H1 (cell line): ENCODE data around the gene STH. TPM values are rescaled to one million over a fixed set of nuclear protein-coding genes. Genes with fewer than 3 reads are reported as not detected.

Experiments
- CTCF ChIA-PET: fragments of 300-600 bp; sonication (Branson Sonifier 250); formaldehyde crosslinking; loops from one replicate; lab custom pipeline; 2021; ENCODE audit not compliant: partially characterized antibody; lab: Charles Lee
- POLR2A ChIA-PET: fragments of 300-600 bp; sonication (Branson Sonifier 250); formaldehyde crosslinking; loops from one replicate; lab custom pipeline; 2021; ENCODE audit warnings: inconsistent platforms; ENCODE audit not compliant: partially characterized antibody; lab: Charles Lee
- DNase-seq, 2 experiments: peaks; one replicate each; pipeline versions ENCODE4 v3.0.0 to v3.0.0-alpha.2; 2010 to 2022; ENCODE audit warnings: low spot score in 2 of 2, low read depth in 1 of 2, mixed read lengths in 1 of 2
- FAIRE-seq: peaks from 2 replicates; lab custom pipeline; 2011; peaks lifted over from hg19 to GRCh38; lab: Jason Lieb, UNC
- H2AFZ ChIP-seq: 2 replicates; pipeline ENCODE4 v1.8.1; 2012; ENCODE audit warnings: low read length, inconsistent platforms
- H2AK5ac ChIP-seq: 2 replicates; pipeline ENCODE4 v1.6.1; 2013; ENCODE audit warnings: low read depth, low read length
- H2BK120ac ChIP-seq: replicated peaks from 2 replicates; pipeline ENCODE3; 2013; ENCODE audit warnings: low read depth, low read length, inconsistent platforms
- H2BK12ac ChIP-seq: 2 replicates; pipeline ENCODE4 v1.6.1; 2013; ENCODE audit warnings: low read depth, low read length
- H2BK15ac ChIP-seq: 2 replicates; pipeline ENCODE4 v1.6.1; 2013; ENCODE audit warnings: low read length
- H2BK20ac ChIP-seq: 2 replicates; pipeline ENCODE4 v1.6.1; 2013; ENCODE audit warnings: low read length
- H2BK5ac ChIP-seq: 2 replicates; pipeline ENCODE4 v1.6.1; 2013; ENCODE audit warnings: low read depth, low read length
- H3K14ac ChIP-seq: 2 replicates; pipeline ENCODE4 v1.6.1; 2013; ENCODE audit warnings: inconsistent platforms; ENCODE audit not compliant: insufficient read length
- H3K18ac ChIP-seq: 2 replicates; pipeline ENCODE4 v1.6.1; 2013; ENCODE audit warnings: low read length; ENCODE audit errors: extremely low read depth
- H3K23ac ChIP-seq: 2 replicates; pipeline ENCODE4 v1.6.1; 2013; ENCODE audit warnings: inconsistent platforms; ENCODE audit not compliant: insufficient read length
- H3K23me2 ChIP-seq: 2 replicates; pipeline ENCODE4 v1.6.1; 2013; ENCODE audit warnings: low read depth, low read length
- H3K27ac ChIP-seq: 2 replicates; pipeline ENCODE4 v1.6.1; 2011; ENCODE audit warnings: low read depth, low read length, inconsistent platforms
- H3K27me3 ChIP-seq, 4 experiments: replicated peaks in 1 of 4; 1 replicate in 1 of 4; 2 replicates in 3 of 4; pipeline versions ENCODE4 v1.6.1 to v1.8.1; 2011 to 2013; ENCODE audit warnings: low read length in 3 of 4, mild to moderate bottlenecking in 3 of 4, inconsistent platforms in 2 of 4, mixed read lengths in 2 of 4, moderate library complexity in 1 of 4; ENCODE audit not compliant: control insufficient read depth in 3 of 4, insufficient read depth in 3 of 4; ENCODE audit errors: extremely low read depth in 1 of 4
- H3K36me3 ChIP-seq, 4 experiments: 2 replicates each; pipeline versions ENCODE4 v1.6.1 to v1.8.1; 2011 to 2013; ENCODE audit warnings: mild to moderate bottlenecking in 4 of 4, low read length in 3 of 4, moderate library complexity in 2 of 4, control low read depth in 1 of 4, inconsistent platforms in 1 of 4; ENCODE audit not compliant: insufficient read depth in 4 of 4, control insufficient read depth in 2 of 4
- H3K4ac ChIP-seq: replicated peaks from 2 replicates; pipeline ENCODE3; 2013; ENCODE audit warnings: low read length, low read depth, mixed read lengths, inconsistent platforms; ENCODE audit not compliant: insufficient read length
- H3K4me1 ChIP-seq, 4 experiments: replicated peaks in 1 of 4; 1 replicate in 1 of 4; 2 replicates in 3 of 4; pipeline versions ENCODE4 v1.6.1 to v1.8.1; 2011 to 2013; ENCODE audit warnings: low read length in 3 of 4, inconsistent platforms in 2 of 4, mixed read lengths in 1 of 4; ENCODE audit not compliant: insufficient read depth in 4 of 4, control insufficient read depth in 3 of 4
- H3K4me2 ChIP-seq, 2 experiments: 2 replicates each; pipeline versions ENCODE4 v1.6.1 to v1.8.1; 2011 to 2013; ENCODE audit warnings: low read depth in 2 of 2, low read length in 2 of 2, control low read depth in 1 of 2, inconsistent platforms in 1 of 2, mild to moderate bottlenecking in 1 of 2; ENCODE audit not compliant: insufficient read depth in 1 of 2
- H3K4me3 ChIP-seq, 4 experiments: fragments of 200-600, 300-600 bp in 1 of 4; sonication (generic), shearing (Covaris generic), sonication (Bioruptor Twin) in 1 of 4; 2 replicates each; pipeline versions ENCODE4 v1.5.1 to v1.8.1; 2011 to 2016; ENCODE audit warnings: low read length in 4 of 4, low read depth in 3 of 4, control low read depth in 2 of 4, inconsistent platforms in 2 of 4, mild to moderate bottlenecking in 2 of 4, mixed read lengths in 1 of 4, moderate library complexity in 1 of 4; ENCODE audit not compliant: insufficient read depth in 2 of 4; ENCODE audit errors: extremely low read depth in 1 of 4
- H3K56ac ChIP-seq: replicated peaks from 2 replicates; pipeline ENCODE3; 2013; ENCODE audit warnings: low read depth, mild to moderate bottlenecking, mixed read lengths, low read length, inconsistent platforms; ENCODE audit not compliant: insufficient read length
- H3K79me1 ChIP-seq: 2 replicates; pipeline ENCODE4 v1.6.1; 2013; ENCODE audit warnings: low read depth, low read length, control low read depth
- H3K79me2 ChIP-seq, 2 experiments: 2 replicates each; pipeline versions ENCODE4 v1.6.1 to v1.8.1; 2012 to 2013; ENCODE audit warnings: low read length in 2 of 2, mild to moderate bottlenecking in 2 of 2, inconsistent platforms in 1 of 2; ENCODE audit not compliant: insufficient read depth in 2 of 2, control insufficient read depth in 1 of 2
- H3K9ac ChIP-seq, 4 experiments: replicated peaks in 1 of 4; 1 replicate in 1 of 4; 2 replicates in 3 of 4; pipeline versions ENCODE4 v1.6.1 to v1.8.1; 2011 to 2013; ENCODE audit warnings: low read depth in 3 of 4, low read length in 3 of 4, control low read depth in 2 of 4, mild to moderate bottlenecking in 2 of 4, moderate library complexity in 2 of 4, inconsistent platforms in 1 of 4; ENCODE audit errors: extremely low read depth in 1 of 4
- H3K9me3 ChIP-seq, 2 experiments: 2 replicates each; pipeline versions ENCODE4 v1.6.1 to v1.8.1; 2012 to 2013; ENCODE audit warnings: mild to moderate bottlenecking in 2 of 2, moderate library complexity in 2 of 2, control low read depth in 1 of 2, inconsistent platforms in 1 of 2, low read depth in 1 of 2, low read length in 1 of 2, mixed read lengths in 1 of 2; ENCODE audit not compliant: insufficient read depth in 2 of 2
- H4K20me1 ChIP-seq, 2 experiments: replicated peaks in 1 of 2; 2 replicates each; pipeline versions ENCODE3 to v1.8.1; 2011 to 2013; ENCODE audit warnings: inconsistent platforms in 2 of 2, low read length in 2 of 2, mild to moderate bottlenecking in 1 of 2; ENCODE audit not compliant: insufficient read depth in 2 of 2, control insufficient read depth in 1 of 2
- H4K5ac ChIP-seq: 2 replicates; pipeline ENCODE4 v1.6.1; 2013; ENCODE audit warnings: low read length, low read depth, mixed read lengths, inconsistent platforms; ENCODE audit not compliant: insufficient read length
- H4K8ac ChIP-seq: 2 replicates; pipeline ENCODE4 v1.8.0; 2013; ENCODE audit warnings: mild to moderate bottlenecking, moderate library complexity, low read length, inconsistent platforms; ENCODE audit not compliant: insufficient read depth; ENCODE audit errors: extremely low read depth
- H4K91ac ChIP-seq: replicated peaks from 2 replicates; pipeline ENCODE3; 2013; ENCODE audit warnings: low read length, mixed read lengths, inconsistent platforms; ENCODE audit not compliant: insufficient read length
- CTCF ChIP-seq, 3 experiments: IDR thresholded peaks; 1 replicate in 2 of 3; 2 replicates in 1 of 3; pipeline versions ENCODE4 v1.5.1 to v1.6.1; 2011; ENCODE audit warnings: low read length in 3 of 3, mild to moderate bottlenecking in 3 of 3, inconsistent platforms in 2 of 3, low read depth in 1 of 3, moderate library complexity in 1 of 3; ENCODE audit not compliant: insufficient read depth in 1 of 3; ENCODE audit errors: control extremely low read depth in 1 of 3
- MAX ChIP-seq: IDR thresholded peaks from 2 replicates; pipeline ENCODE4 v1.6.1; 2012; ENCODE audit warnings: inconsistent platforms
- RAD21 ChIP-seq, 2 experiments: IDR thresholded peaks in 1 of 2; conservative IDR thresholded peaks in 1 of 2; 2 replicates each; pipeline ENCODE4 v1.6.1; 2011; ENCODE audit warnings: low read depth in 2 of 2, low read length in 2 of 2, improper control_type of control experiment in 1 of 2, inconsistent platforms in 1 of 2, mild to moderate bottlenecking in 1 of 2, moderate library complexity in 1 of 2
- WGBS, 2 experiments: shearing (Covaris generic) in 1 of 2; methylation state at CpG; one replicate each; pipeline versions ENCODE4 v1.1.6 to v1.1.7; 2013 to 2015; ENCODE audit warnings: low lambda C conversion rate in 2 of 2, mixed read lengths in 2 of 2, inconsistent platforms in 1 of 2, low coverage in 1 of 2, missing lambda C conversion rate in 1 of 2; ENCODE audit not compliant: insufficient replicate concordance in 2 of 2, insufficient coverage in 1 of 2, insufficient read length in 1 of 2; ENCODE audit errors: extremely low coverage in 1 of 2, missing lambda C conversion rate in 1 of 2; 5-methylcytosine and 5-hydroxymethylcytosine counted together
- polyA plus RNA-seq, 7 experiments: library from polyadenylated mRNA; depleted of rRNA in 3 of 7; stranded (reverse) in 5 of 7; unstranded in 2 of 7; fragments of >200 nt in 5 of 7; fragments of 200-250 nt in 2 of 7; gene quantifications; 1 replicate in 5 of 7; 2 replicates in 1 of 7; 4 replicates in 1 of 7; pipeline versions ENCODE4 v1.2.1 to v1.2.3, GENCODE V29; 2011 to 2013; ENCODE audit warnings: missing spikeins in 2 of 7, mixed read lengths in 2 of 7
- total RNA-seq: library from RNA; stranded (reverse); fragmentation: NEBNext Ultra II Directional; extraction: Animal tissue kit (Norgen Biotek cat#: 25700); gene quantifications from 2 replicates; pipeline ENCODE4 v1.2.1, GENCODE V29; 2021

STH gene
- total and polyA plus RNA-seq, 2 of the 8 experiments (the other 6 are each of a cell fraction or from before 2014, with no cell fraction given): not detected

DNA sequence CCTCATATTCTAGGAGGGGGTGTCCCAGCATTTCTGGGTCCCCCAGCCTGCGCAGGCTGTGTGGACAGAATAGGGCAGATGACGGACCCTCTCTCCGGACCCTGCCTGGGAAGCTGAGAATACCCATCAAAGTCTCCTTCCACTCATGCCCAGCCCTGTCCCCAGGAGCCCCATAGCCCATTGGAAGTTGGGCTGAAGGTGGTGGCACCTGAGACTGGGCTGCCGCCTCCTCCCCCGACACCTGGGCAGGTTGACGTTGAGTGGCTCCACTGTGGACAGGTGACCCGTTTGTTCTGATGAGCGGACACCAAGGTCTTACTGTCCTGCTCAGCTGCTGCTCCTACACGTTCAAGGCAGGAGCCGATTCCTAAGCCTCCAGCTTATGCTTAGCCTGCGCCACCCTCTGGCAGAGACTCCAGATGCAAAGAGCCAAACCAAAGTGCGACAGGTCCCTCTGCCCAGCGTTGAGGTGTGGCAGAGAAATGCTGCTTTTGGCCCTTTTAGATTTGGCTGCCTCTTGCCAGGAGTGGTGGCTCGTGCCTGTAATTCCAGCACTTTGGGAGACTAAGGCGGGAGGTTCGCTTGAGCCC is 11.6 kb downstream of the STH start:
- H2BK15ac ChIP-seq: no peak overlapping the region
- FAIRE-seq: no peak
- H2AK5ac ChIP-seq: no peak overlapping the region
- DNase-seq: no peak
- no peak overlapping the region for H4K8ac ChIP-seq
- H3K79me2 ChIP-seq: no peaks in the 10 kb centered on the region
- H3K23me2 ChIP-seq: peaks cover 2% of the 10 kb centered on the region; the same call in 1 of the 2 replicates
- no peak overlapping the region for H3K4ac ChIP-seq
- H3K23ac ChIP-seq: no peak overlapping the region
- no peak overlapping the region for H3K14ac ChIP-seq
- H2BK120ac ChIP-seq: no peak overlapping the region
- no peak overlapping the region for H3K4me3 ChIP-seq
- TF ChIP-seq RAD21 (IDR thresholded peaks at IDR 0.05 in 1 of 2, conservative IDR thresholded peaks at IDR 0.05 in 1 of 2; ENCODE audit: low read depth in 2 of 2, low read length in 2 of 2) (peak; percentile 19 to 45; a peak in 2 of 4 replicates), CTCF (IDR thresholded peaks at IDR 0.05; ENCODE audit: control extremely low read depth in 1 of 3, insufficient read depth in 1 of 3, low read depth in 1 of 3, low read length in 3 of 3) (peak; percentile 29 to 44 (median 31); a peak in 3 of 4 replicates), MAX (no peak)
- no peaks in the 10 kb centered on the region for H4K20me1 ChIP-seq
- H3K9me3 ChIP-seq: no peaks in the 10 kb centered on the region
- no peak overlapping the region for H2BK5ac ChIP-seq
- H3K27ac ChIP-seq: no peak overlapping the region
- H3K79me1 ChIP-seq: no peaks in the 10 kb centered on the region; the same call in 1 of the 2 replicates
- WGBS, 2 experiments: 88% methylated on average over 16 of the region's 16 CpGs; no CpG with 5 or more reads in 1 of the 2 experiments
- no peaks in the 10 kb centered on the region for H3K27me3 ChIP-seq
- no peak overlapping the region for H2AFZ ChIP-seq
- no peak overlapping the region for H3K56ac ChIP-seq
- no peak overlapping the region for H4K5ac ChIP-seq
- ChIA-PET CTCF (interaction anchor here (1.0 to 3.7 kb wide), 6 partner anchors 8 to 62 kb away, joined by 3 to 31 read pairs (median 4); no protein-coding TSS in a partner anchor), POLR2A (no interaction called here)
- H4K91ac ChIP-seq: no peak overlapping the region
- no peak overlapping the region for H3K4me2 ChIP-seq
- no peaks in the 10 kb centered on the region; a peak in 1 of 7 replicates for H3K4me1 ChIP-seq
- no peaks in the 10 kb centered on the region for H3K36me3 ChIP-seq
- no peak overlapping the region for H3K18ac ChIP-seq
- H3K9ac ChIP-seq: no peak overlapping the region
- H2BK20ac ChIP-seq: no peak overlapping the region
- H2BK12ac ChIP-seq: no peak overlapping the region
